ENCODE results near the gene DNAH6.

Gene DNAH6

GRCh38 chr2:84649058-84649457, 132.8 kb downstream of the DNAH6 start:
- POLR2A ChIA-PET, result no interaction called here
- CTCF ChIA-PET, result no interaction called here
- DNase-seq (ENCODE audit: extremely low spot score), result no peak
- TF ChIP-seq BHLHE40 (IDR thresholded peaks at IDR 0.05; ENCODE audit: borderline replicate concordance) (no peak), ZNF384 (IDR thresholded peaks at IDR 0.05) (no peak), ELF4 (IDR thresholded peaks at IDR 0.05) (no peak), SP1 (IDR thresholded peaks at IDR 0.05) (no peak), HDGF (IDR thresholded peaks at IDR 0.05; ENCODE audit: borderline replicate concordance) (no peak), NFRKB (IDR thresholded peaks at IDR 0.05) (no peak), TARDBP (IDR thresholded peaks at IDR 0.05) (no peak), CTBP1 (IDR thresholded peaks at IDR 0.05; ENCODE audit: borderline replicate concordance) (no peak), FOXM1 (IDR thresholded peaks at IDR 0.05; ENCODE audit: borderline replicate concordance) (no peak), FOXK2 (IDR thresholded peaks at IDR 0.05) (no peak), SUZ12 (IDR thresholded peaks at IDR 0.05) (no peak), FOXA1 (IDR thresholded peaks at IDR 0.05) (no peak), LEF1 (IDR thresholded peaks at IDR 0.05; ENCODE audit: borderline replicate concordance) (no peak), L3MBTL2 (conservative IDR thresholded peaks at IDR 0.05) (no peak), ARNT (IDR thresholded peaks at IDR 0.05) (no peak)

DNA sequence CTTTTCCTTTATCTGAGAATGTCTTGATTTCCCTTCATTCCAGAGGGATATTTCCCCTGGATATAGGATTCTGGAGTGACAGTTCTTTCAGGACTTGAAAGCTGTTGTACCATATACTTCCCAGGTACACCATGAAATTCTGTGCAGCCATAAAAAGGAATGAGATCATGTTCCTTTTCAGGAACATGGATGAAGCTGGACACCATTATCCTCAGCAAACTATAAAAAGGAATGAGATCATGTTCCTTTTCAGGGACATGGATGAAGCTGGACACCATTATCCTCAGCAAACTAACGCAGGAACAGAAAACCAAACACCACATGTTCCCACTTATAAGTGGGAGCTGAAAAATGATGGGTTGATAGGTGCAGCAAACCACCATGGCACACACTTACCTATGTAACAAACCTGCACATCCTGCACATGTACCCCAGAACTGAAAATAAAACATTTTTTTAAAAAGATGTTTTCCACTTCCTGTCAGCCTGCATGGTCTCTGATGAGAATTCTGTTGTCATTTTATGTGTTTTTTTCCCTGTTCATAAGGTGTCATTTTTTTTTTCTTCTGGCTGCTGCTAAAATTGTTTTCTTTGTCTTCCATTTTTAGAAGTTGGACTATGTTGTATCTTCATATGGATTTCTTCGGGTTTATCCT, 133.3 kb downstream of the DNAH6 start:
- POLR2A ChIA-PET, result no interaction called here
- CTCF ChIA-PET, result no interaction called here

GRCh38 chr2:84652431-84652830, 136.1 kb downstream of the DNAH6 start:
- no peak for TF ChIP-seq HDGF (IDR thresholded peaks at IDR 0.05; ENCODE audit: borderline replicate concordance)
- no peak for TF ChIP-seq CTBP1 (IDR thresholded peaks at IDR 0.05; ENCODE audit: borderline replicate concordance)
- no peak for TF ChIP-seq L3MBTL2 (conservative IDR thresholded peaks at IDR 0.05)
- TF ChIP-seq SP1 (IDR thresholded peaks at IDR 0.05), result no peak
- TF ChIP-seq ARNT (IDR thresholded peaks at IDR 0.05), result no peak
- no peak for TF ChIP-seq SUZ12 (IDR thresholded peaks at IDR 0.05)
- POLR2A ChIA-PET, result no interaction called here
- DNase-seq (ENCODE audit: extremely low spot score), result no peak
- CTCF ChIA-PET, result interaction anchor here (0.6 kb wide), 2 partner anchors 16 to 136 kb away, joined by 3 read pairs; partner anchors contain the start of gene DNAH6

More for the DNA sequence above, 133.3 kb downstream of the DNAH6 start:
- DNase-seq (ENCODE audit: extremely low spot score), result no peak
- TF ChIP-seq FOXA1 (IDR thresholded peaks at IDR 0.05), result no peak
- no peak for TF ChIP-seq LEF1 (IDR thresholded peaks at IDR 0.05; ENCODE audit: borderline replicate concordance)
- no peak for TF ChIP-seq NFRKB (IDR thresholded peaks at IDR 0.05)
- no peak for TF ChIP-seq BHLHE40 (IDR thresholded peaks at IDR 0.05; ENCODE audit: borderline replicate concordance)
- TF ChIP-seq ARNT (IDR thresholded peaks at IDR 0.05), result no peak
- TF ChIP-seq SUZ12 (IDR thresholded peaks at IDR 0.05), result no peak
- TF ChIP-seq CTBP1 (IDR thresholded peaks at IDR 0.05; ENCODE audit: borderline replicate concordance), result no peak
- TF ChIP-seq ZNF384 (IDR thresholded peaks at IDR 0.05), result no peak
- no peak for TF ChIP-seq TARDBP (IDR thresholded peaks at IDR 0.05)
- no peak for TF ChIP-seq SP1 (IDR thresholded peaks at IDR 0.05)
- no peak for TF ChIP-seq FOXK2 (IDR thresholded peaks at IDR 0.05)
- no peak for TF ChIP-seq HDGF (IDR thresholded peaks at IDR 0.05; ENCODE audit: borderline replicate concordance)
- no peak for TF ChIP-seq ELF4 (IDR thresholded peaks at IDR 0.05)
- no peak for TF ChIP-seq FOXM1 (IDR thresholded peaks at IDR 0.05; ENCODE audit: borderline replicate concordance)
- TF ChIP-seq, protein P1, sequence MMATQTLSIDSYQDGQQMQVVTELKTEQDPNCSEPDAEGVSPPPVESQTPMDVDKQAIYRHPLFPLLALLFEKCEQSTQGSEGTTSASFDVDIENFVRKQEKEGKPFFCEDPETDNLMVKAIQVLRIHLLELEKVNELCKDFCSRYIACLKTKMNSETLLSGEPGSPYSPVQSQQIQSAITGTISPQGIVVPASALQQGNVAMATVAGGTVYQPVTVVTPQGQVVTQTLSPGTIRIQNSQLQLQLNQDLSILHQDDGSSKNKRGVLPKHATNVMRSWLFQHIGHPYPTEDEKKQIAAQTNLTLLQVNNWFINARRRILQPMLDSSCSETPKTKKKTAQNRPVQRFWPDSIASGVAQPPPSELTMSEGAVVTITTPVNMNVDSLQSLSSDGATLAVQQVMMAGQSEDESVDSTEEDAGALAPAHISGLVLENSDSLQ (IDR thresholded peaks at IDR 0.05), result no peak
- no peak for TF ChIP-seq L3MBTL2 (conservative IDR thresholded peaks at IDR 0.05)

- DNase-seq (ENCODE audit: extremely low spot score), result no peak
- ChIA-PET CTCF (no interaction called here), POLR2A (no interaction called here)
Observed at GRCh38 chr2:84653302-84653701, 137.0 kb downstream of the DNAH6 start.

GRCh38 chr2:84654414-84654813, 138.1 kb downstream of the DNAH6 start:
- CTCF ChIA-PET, result no interaction called here
- DNase-seq (ENCODE audit: extremely low spot score), result no peak
- TF ChIP-seq LEF1 (IDR thresholded peaks at IDR 0.05; ENCODE audit: borderline replicate concordance) (no peak), SP1 (IDR thresholded peaks at IDR 0.05) (no peak), L3MBTL2 (conservative IDR thresholded peaks at IDR 0.05) (no peak), FOXK2 (IDR thresholded peaks at IDR 0.05) (no peak), BHLHE40 (IDR thresholded peaks at IDR 0.05; ENCODE audit: borderline replicate concordance) (no peak), ELF4 (IDR thresholded peaks at IDR 0.05) (no peak)
- POLR2A ChIA-PET, result no interaction called here

More at GRCh38 chr2:84653302-84653701, 137.0 kb downstream of the DNAH6 start:
- TF ChIP-seq FOXM1 (IDR thresholded peaks at IDR 0.05; ENCODE audit: borderline replicate concordance) (no peak), LEF1 (IDR thresholded peaks at IDR 0.05; ENCODE audit: borderline replicate concordance) (no peak), SP1 (IDR thresholded peaks at IDR 0.05) (no peak), HDGF (IDR thresholded peaks at IDR 0.05; ENCODE audit: borderline replicate concordance) (no peak), CTBP1 (IDR thresholded peaks at IDR 0.05; ENCODE audit: borderline replicate concordance) (no peak), BHLHE40 (IDR thresholded peaks at IDR 0.05; ENCODE audit: borderline replicate concordance) (no peak), TARDBP (IDR thresholded peaks at IDR 0.05) (no peak), SUZ12 (IDR thresholded peaks at IDR 0.05) (no peak), ARNT (IDR thresholded peaks at IDR 0.05) (no peak)
- TF ChIP-seq, protein P1 (IDR thresholded peaks at IDR 0.05), result no peak

- CTCF ChIA-PET, result interaction anchor here (0.5 kb wide), 1 partner anchor 17 kb away, joined by 3 read pairs; no protein-coding TSS in a partner anchor
- no peak for TF ChIP-seq ELF4 (IDR thresholded peaks at IDR 0.05)
- no peak for TF ChIP-seq SUZ12 (IDR thresholded peaks at IDR 0.05)
- no peak for TF ChIP-seq ARNT (IDR thresholded peaks at IDR 0.05)
- TF ChIP-seq CTBP1 (IDR thresholded peaks at IDR 0.05; ENCODE audit: borderline replicate concordance), result no peak
- no peak for TF ChIP-seq FOXM1 (IDR thresholded peaks at IDR 0.05; ENCODE audit: borderline replicate concordance)
- TF ChIP-seq LEF1 (IDR thresholded peaks at IDR 0.05; ENCODE audit: borderline replicate concordance), result no peak
- TF ChIP-seq SP1 (IDR thresholded peaks at IDR 0.05), result no peak
- no peak for TF ChIP-seq NFRKB (IDR thresholded peaks at IDR 0.05)
- TF ChIP-seq L3MBTL2 (conservative IDR thresholded peaks at IDR 0.05), result no peak
- no peak for TF ChIP-seq FOXK2 (IDR thresholded peaks at IDR 0.05)
- no peak for TF ChIP-seq FOXA1 (IDR thresholded peaks at IDR 0.05)
- TF ChIP-seq HDGF (IDR thresholded peaks at IDR 0.05; ENCODE audit: borderline replicate concordance), result no peak
- TF ChIP-seq ZNF384 (IDR thresholded peaks at IDR 0.05), result no peak
- no peak for TF ChIP-seq BHLHE40 (IDR thresholded peaks at IDR 0.05; ENCODE audit: borderline replicate concordance)
- TF ChIP-seq TARDBP (IDR thresholded peaks at IDR 0.05), result no peak
- TF ChIP-seq, protein P1 (IDR thresholded peaks at IDR 0.05), result no peak
Observed at GRCh38 chr2:84669122-84669521, 152.8 kb downstream of the DNAH6 start.

More at GRCh38 chr2:84669122-84669521, 152.8 kb downstream of the DNAH6 start:
- DNase-seq (ENCODE audit: extremely low spot score), result no peak
- POLR2A ChIA-PET, result no interaction called here

All from HEK293T (cell line).